ENCODE data around the gene NXPE3. TPM values are rescaled to one million over a fixed set of nuclear protein-coding genes. Genes with fewer than 3 reads are reported as not detected.

NXPE3 gene
- total RNA-seq (2021; fragmentation: NEBNext Ultra II Directional; extraction: Animal tissue kit (Norgen Biotek cat#: 25700)), result 22.7 and 23.3 TPM in 2 replicates
- 10.9 and 12.1 TPM in 2 replicates for polyA plus RNA-seq (2011; rRNA removed)
- polyA plus RNA-seq (2011; cell fraction: cytosol; rRNA removed), result 15.3 TPM
- polyA plus RNA-seq (2011; cell fraction: nucleus; rRNA removed), result 14.8 TPM
- polyA plus RNA-seq (2012, experiment 1 of 2), result 11.3 to 13.5 TPM (median 12.8 TPM) in 4 replicates
- 2.9 TPM for polyA plus RNA-seq (2012, experiment 2 of 2)
- 13.5 TPM for polyA plus RNA-seq (2013, experiment 1 of 2)
- polyA plus RNA-seq (2013, experiment 2 of 2), result 14.3 TPM
- polyA minus RNA-seq (2011; rRNA and poly(A)+ RNA removed), result 39.3 and 41.7 TPM in 2 replicates
- polyA minus RNA-seq (2011; cell fraction: cytosol; rRNA and poly(A)+ RNA removed), result 10.7 TPM
- 24.1 TPM for polyA minus RNA-seq (2011; cell fraction: nucleus; rRNA and poly(A)+ RNA removed)
- long read RNA-seq, experiment 1, partial matches to known transcripts, result 7 of 20 reads
- long read RNA-seq, experiment 1, other reads (novel, unspliced or antisense), result 8 of 20 reads
- long read RNA-seq, experiment 2, transcript NXPE3-201 (8 exons, 3,941 nt), result major isoform, 6 of 16 reads
- long read RNA-seq, experiment 2, partial matches to known transcripts, result 5 of 16 reads
- long read RNA-seq, experiment 2, other reads (novel, unspliced or antisense), result 5 of 16 reads

DNA sequence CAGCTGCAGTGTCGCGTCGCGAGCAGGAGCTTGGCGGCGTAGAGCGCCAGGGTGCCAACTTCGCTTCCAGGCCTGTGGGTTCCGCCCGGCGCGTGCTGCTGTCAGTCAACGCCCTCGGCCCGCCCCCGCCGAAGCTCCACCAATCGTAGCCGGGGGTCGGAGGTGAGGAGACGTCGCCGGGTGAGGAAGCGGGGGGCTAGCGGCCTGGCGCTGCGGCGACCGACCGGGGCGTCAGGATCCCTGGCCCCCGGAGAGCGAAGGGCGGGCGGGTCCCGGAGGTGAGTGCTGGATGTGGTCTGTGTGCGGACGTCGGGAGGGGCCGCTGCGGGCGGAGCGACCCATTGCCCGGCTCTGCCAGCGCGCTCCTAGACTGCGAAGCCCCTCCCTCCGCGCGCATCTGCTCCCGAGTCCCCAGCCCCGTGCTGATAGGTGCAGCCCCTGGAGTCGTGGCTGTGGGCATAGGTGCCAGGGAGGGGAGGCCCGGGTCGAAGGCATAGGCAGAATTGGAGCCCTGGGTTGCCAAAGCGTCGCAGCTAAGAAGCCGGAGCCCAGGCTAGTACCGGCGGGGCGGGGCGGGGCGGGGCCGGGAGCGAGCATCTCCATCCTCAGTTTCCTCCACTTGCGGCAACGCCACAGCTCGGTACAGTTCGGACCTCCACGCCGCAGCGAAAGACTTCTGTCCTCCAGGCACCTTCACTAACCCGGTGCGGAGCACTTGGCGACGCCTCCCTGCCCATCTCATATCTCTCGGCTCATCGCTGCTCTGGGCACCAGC lies at the start of gene NXPE3:
TSS of gene NXPE3 (plus strand) at position 165 of the 775 bp plus-strand sequence. CDS start 6,386 bp downstream, outside the sequence.
- H2BK120ac ChIP-seq (replicated peaks; ENCODE audit: low read depth, low read length), result no peak within 1 kb of the TSS
- H3K23me2 ChIP-seq (ENCODE audit: low read depth, low read length), result peaks cover 8% of the 10 kb centered on the region
- POLR2A ChIA-PET (ENCODE audit: partially characterized antibody), result interaction anchor here (0.6 to 1.5 kb wide), 3 partner anchors 13 to 301 kb away, joined by 3 to 4 read pairs (median 3); partner anchors contain the start of gene NFKBIZ
- H3K23ac ChIP-seq (ENCODE audit: insufficient read length), result no peak within 1 kb of the TSS
- no peak within 1 kb of the TSS for H3K14ac ChIP-seq (ENCODE audit: insufficient read length)
- H2AK5ac ChIP-seq (ENCODE audit: low read depth, low read length), result no peak within 1 kb of the TSS
- no peak within 1 kb of the TSS for H3K27ac ChIP-seq (ENCODE audit: low read depth, low read length)
- FAIRE-seq (no peak), DNase-seq (ENCODE audit: low read depth in 1 of 2, low spot score in 2 of 2) (peak; percentile 47 to 97)
- peak within 1 kb of the TSS; percentile 48 for H4K5ac ChIP-seq (ENCODE audit: insufficient read length, low read depth, low read length)
- WGBS, 2 experiments (ENCODE audit: extremely low coverage in 1 of 2, insufficient coverage in 1 of 2, insufficient read length in 1 of 2, insufficient replicate concordance in 2 of 2, low coverage in 1 of 2, low lambda C conversion rate in 2 of 2, missing lambda C conversion rate in 1 of 2), result 2% methylated on average over 59 of the region's 78 CpGs; no CpG with 5 or more reads in 1 of the 2 experiments
- H4K91ac ChIP-seq (replicated peaks; ENCODE audit: insufficient read length, low read length), result peak within 1 kb of the TSS; percentile 46
- peak within 1 kb of the TSS; percentile 100 for H2AFZ ChIP-seq (ENCODE audit: low read length)
- H2BK5ac ChIP-seq (ENCODE audit: low read depth, low read length), result peak within 1 kb of the TSS; percentile 67; the same call in 1 of the 2 replicates
- H3K4me3 ChIP-seq (ENCODE audit: extremely low read depth in 1 of 4, insufficient read depth in 2 of 4, low read depth in 3 of 4, low read length in 4 of 4), result peak within 1 kb of the TSS; percentile 70 to 88 (median 75)
- H3K79me2 ChIP-seq (ENCODE audit: control insufficient read depth in 1 of 2, insufficient read depth in 2 of 2, low read length in 2 of 2), result peaks cover 0 to 10% of the 10 kb centered on the region in 2 experiments; a peak in 1 of 4 replicates
- no peaks in the 10 kb centered on the region for H3K9me3 ChIP-seq (ENCODE audit: insufficient read depth in 2 of 2, low read depth in 1 of 2, low read length in 1 of 2)
- H3K4me2 ChIP-seq (ENCODE audit: insufficient read depth in 1 of 2, low read depth in 2 of 2, low read length in 2 of 2), result peak within 1 kb of the TSS; percentile 77 to 96
- H3K4ac ChIP-seq (replicated peaks; ENCODE audit: insufficient read length, low read depth, low read length), result no peak within 1 kb of the TSS
- peak within 1 kb of the TSS; percentile 47; the same call in 1 of the 2 replicates for H2BK15ac ChIP-seq (ENCODE audit: low read length)
- no peaks in the 10 kb centered on the region for H4K20me1 ChIP-seq (replicated peaks in 1 of 2; ENCODE audit: control insufficient read depth in 1 of 2, insufficient read depth in 2 of 2, low read length in 2 of 2)
- 0 out of 2 replicates have a peak within 1 kb of the TSS, but pooled peaks have one; percentile 11 for H2BK12ac ChIP-seq (ENCODE audit: low read depth, low read length)
- H3K79me1 ChIP-seq (ENCODE audit: low read depth, low read length), result no peaks in the 10 kb centered on the region
- peak within 1 kb of the TSS; percentile 86; the same call in 1 of the 2 replicates for H4K8ac ChIP-seq (ENCODE audit: extremely low read depth, insufficient read depth, low read length)
- H3K4me1 ChIP-seq (replicated peaks in 1 of 4; ENCODE audit: control insufficient read depth in 3 of 4, insufficient read depth in 4 of 4, low read length in 3 of 4), result peaks cover 5 to 11% (median 6%) of the 10 kb centered on the region in 4 experiments; a peak in 6 of 7 replicates
- H3K18ac ChIP-seq (ENCODE audit: extremely low read depth, low read length), result peak within 1 kb of the TSS; percentile 41; the same call in 1 of the 2 replicates
- H2BK20ac ChIP-seq (ENCODE audit: low read length), result no peak within 1 kb of the TSS
- peaks cover 0 to 7% (median 4%) of the 10 kb centered on the region in 4 experiments; a peak in 4 of 7 replicates for H3K27me3 ChIP-seq (replicated peaks in 1 of 4; ENCODE audit: control insufficient read depth in 3 of 4, extremely low read depth in 1 of 4, insufficient read depth in 3 of 4, low read length in 3 of 4)
- peaks cover 0 to 15% (median 8%) of the 10 kb centered on the region in 4 experiments; a peak in 5 of 8 replicates for H3K36me3 ChIP-seq (ENCODE audit: control insufficient read depth in 2 of 4, insufficient read depth in 4 of 4, low read length in 3 of 4)
- CTCF ChIA-PET (ENCODE audit: partially characterized antibody), result interaction anchor here (1.2 kb wide), 1 partner anchor 23 kb away, joined by 3 read pairs; no protein-coding TSS in a partner anchor
- peak within 1 kb of the TSS; percentile 14 to 68 (median 38); a peak in 6 of 7 replicates for H3K9ac ChIP-seq (replicated peaks in 1 of 4; ENCODE audit: extremely low read depth in 1 of 4, low read depth in 3 of 4, low read length in 3 of 4)
- H3K56ac ChIP-seq (replicated peaks; ENCODE audit: insufficient read length, low read depth, low read length), result peak within 1 kb of the TSS; percentile 39
- TF ChIP-seq EZH2 (IDR thresholded peaks at IDR 0.05; ENCODE audit: low read depth, low read length, severe bottlenecking) (no peak), JUND (IDR thresholded peaks at IDR 0.05; ENCODE audit: low read length) (no peak), TAF1 (IDR thresholded peaks at IDR 0.05; ENCODE audit: low read depth, low read length) (0 out of 2 replicates have a peak, but pooled peaks have one; percentile 15), ZNF274 (IDR thresholded peaks at IDR 0.05; ENCODE audit: borderline replicate concordance, extremely low read depth, low read length) (no peak)
- TF ChIP-seq, protein P1, sequence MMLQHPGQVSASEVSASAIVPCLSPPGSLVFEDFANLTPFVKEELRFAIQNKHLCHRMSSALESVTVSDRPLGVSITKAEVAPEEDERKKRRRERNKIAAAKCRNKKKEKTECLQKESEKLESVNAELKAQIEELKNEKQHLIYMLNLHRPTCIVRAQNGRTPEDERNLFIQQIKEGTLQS (IDR thresholded peaks at IDR 0.05; ENCODE audit: insufficient read depth, low read depth, low read length), result no peak
- TF ChIP-seq, protein P2, sequence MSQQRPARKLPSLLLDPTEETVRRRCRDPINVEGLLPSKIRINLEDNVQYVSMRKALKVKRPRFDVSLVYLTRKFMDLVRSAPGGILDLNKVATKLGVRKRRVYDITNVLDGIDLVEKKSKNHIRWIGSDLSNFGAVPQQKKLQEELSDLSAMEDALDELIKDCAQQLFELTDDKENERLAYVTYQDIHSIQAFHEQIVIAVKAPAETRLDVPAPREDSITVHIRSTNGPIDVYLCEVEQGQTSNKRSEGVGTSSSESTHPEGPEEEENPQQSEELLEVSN (IDR thresholded peaks at IDR 0.05), result peak; percentile 63
